Fibroblast of mammary gland (primary cell): Measurements from ENCODE around the gene POU2AF1.

Experiments used
- DNase-seq: peaks from one replicate; pipeline ENCODE4 v3.0.0-alpha.2; 2010; ENCODE audit warnings: low read depth
- H3K4me3 ChIP-seq: 2 replicates; pipeline ENCODE4 v1.5.1; 2011; ENCODE audit warnings: low read depth, mild to moderate bottlenecking, low read length, moderate library complexity; ENCODE audit not compliant: control insufficient read depth
- CTCF ChIP-seq: conservative IDR thresholded peaks from 2 replicates; pipeline ENCODE4 v1.5.1; 2011; ENCODE audit warnings: low read depth, low read length, inconsistent platforms; ENCODE audit not compliant: control insufficient read depth, insufficient read depth

The POU2AF1 gene

GRCh38 chr11:111388420-111388819 is 9.3 kb upstream of the POU2AF1 start:
- no peak for DNase-seq
- TF ChIP-seq CTCF = no peak

GRCh38 chr11:111387363-111387762 is 8.3 kb upstream of the POU2AF1 start:
- DNase-seq = no peak
- H3K4me3 ChIP-seq = no peak overlapping the region
- no peak for TF ChIP-seq CTCF

More at GRCh38 chr11:111388420-111388819, 9.3 kb upstream of the POU2AF1 start:
- no peak overlapping the region for H3K4me3 ChIP-seq

GRCh38 chr11:111386611-111387150 is 7.6 kb upstream of the POU2AF1 start:
- no peak overlapping the region for H3K4me3 ChIP-seq
- TF ChIP-seq CTCF = no peak
- no peak for DNase-seq

- no peak overlapping the region for H3K4me3 ChIP-seq
- TF ChIP-seq CTCF = no peak
- peak; percentile 34 for DNase-seq
These were observed 5.4 kb upstream of the POU2AF1 start for GRCh38 chr11:111384494-111384893.

- DNase-seq = no peak
- TF ChIP-seq CTCF = no peak
- no peak overlapping the region for H3K4me3 ChIP-seq
These were observed 3.4 kb upstream of the POU2AF1 start for GRCh38 chr11:111382451-111382850.

GRCh38 chr11:111379602-111380136 is 594 bp upstream of the POU2AF1 start:
- DNase-seq = no peak
- H3K4me3 ChIP-seq = no peak overlapping the region
- TF ChIP-seq CTCF = no peak
